H9 (cell line): ENCODE data around the gene TRNAU1AP. TPM values are rescaled to one million over a fixed set of nuclear protein-coding genes. Genes with fewer than 3 reads are reported as not detected.

Experiments
- DNase-seq: peaks from one replicate; pipeline ENCODE4 v3.0.0-alpha.2; 2017
- H2AFZ ChIP-seq: one replicate; pipeline ENCODE4 v1.6.1; 2013; ENCODE audit warnings: mild to moderate bottlenecking, low read length, control low read depth, moderate library complexity
- H2AK5ac ChIP-seq: 2 replicates; pipeline ENCODE4 v1.6.1; 2013; ENCODE audit warnings: low read length, control low read depth, mixed read lengths; ENCODE audit not compliant: insufficient read length
- H2BK120ac ChIP-seq: one replicate; pipeline ENCODE4 v1.6.1; 2013; ENCODE audit warnings: low read depth, mild to moderate bottlenecking, low read length, control low read depth, inconsistent platforms; ENCODE audit not compliant: poor library complexity, severe bottlenecking
- H2BK12ac ChIP-seq: 2 replicates; pipeline ENCODE4 v1.6.1; 2013; ENCODE audit warnings: low read length, control low read depth, mixed read lengths, low read depth; ENCODE audit not compliant: insufficient read length
- H2BK15ac ChIP-seq: 2 replicates; pipeline ENCODE4 v1.6.1; 2013; ENCODE audit warnings: low read depth, low read length, control low read depth
- H2BK20ac ChIP-seq: one replicate; pipeline ENCODE4 v1.6.1; 2013; ENCODE audit warnings: low read depth, mild to moderate bottlenecking, low read length, control low read depth, inconsistent platforms; ENCODE audit not compliant: poor library complexity, severe bottlenecking
- H2BK5ac ChIP-seq: 2 replicates; pipeline ENCODE4 v1.6.1; 2013; ENCODE audit warnings: low read length, control low read depth, mixed read lengths; ENCODE audit not compliant: insufficient read length
- H3K14ac ChIP-seq: 2 replicates; pipeline ENCODE4 v1.6.1; 2013; ENCODE audit warnings: low read length, control low read depth; ENCODE audit not compliant: insufficient read depth
- H3K18ac ChIP-seq: 2 replicates; pipeline ENCODE4 v1.6.1; 2013; ENCODE audit warnings: low read depth, mild to moderate bottlenecking, mixed read lengths, low read length, control low read depth; ENCODE audit not compliant: insufficient read length
- H3K23ac ChIP-seq: 2 replicates; pipeline ENCODE4 v1.6.1; 2013; ENCODE audit warnings: low read length, control low read depth, mixed read lengths, low read depth; ENCODE audit not compliant: insufficient read length
- H3K23me2 ChIP-seq: 2 replicates; pipeline ENCODE4 v1.6.1; 2013; ENCODE audit warnings: low read depth, mild to moderate bottlenecking, mixed read lengths, low read length, control low read depth; ENCODE audit not compliant: insufficient read length, poor library complexity, severe bottlenecking
- H3K27ac ChIP-seq: 2 replicates; pipeline ENCODE4 v1.5.1; 2013; ENCODE audit warnings: low read length, control low read depth, mixed read lengths, low read depth; ENCODE audit not compliant: insufficient read length
- H3K27me3 ChIP-seq: 2 replicates; pipeline ENCODE4 v1.6.1; 2013; ENCODE audit warnings: low read length, control low read depth, inconsistent platforms; ENCODE audit not compliant: insufficient read depth
- H3K4ac ChIP-seq: 2 replicates; pipeline ENCODE4 v1.6.1; 2013; ENCODE audit warnings: low read depth, mild to moderate bottlenecking, control low read depth, inconsistent platforms, low read length, moderate library complexity
- H3K4me1 ChIP-seq: 2 replicates; pipeline ENCODE4 v1.6.1; 2013; ENCODE audit warnings: low read length, control low read depth, inconsistent platforms; ENCODE audit not compliant: insufficient read depth
- H3K4me2 ChIP-seq: 2 replicates; pipeline ENCODE4 v1.6.1; 2013; ENCODE audit warnings: low read length, control low read depth, mixed read lengths; ENCODE audit not compliant: insufficient read length, insufficient read depth
- H3K56ac ChIP-seq: 2 replicates; pipeline ENCODE4 v1.6.1; 2013; ENCODE audit warnings: low read depth, mild to moderate bottlenecking, mixed read lengths, low read length, control low read depth; ENCODE audit not compliant: insufficient read length
- H3K79me1 ChIP-seq: 2 replicates; pipeline ENCODE4 v1.6.1; 2013; ENCODE audit warnings: low read depth, mild to moderate bottlenecking, moderate library complexity, low read length, control low read depth, inconsistent platforms; ENCODE audit not compliant: insufficient read depth, poor library complexity, severe bottlenecking
- H3K79me2 ChIP-seq: 2 replicates; pipeline ENCODE4 v1.6.1; 2013; ENCODE audit warnings: low read length, control low read depth, inconsistent platforms; ENCODE audit not compliant: insufficient read depth
- H3K9ac ChIP-seq: 2 replicates; pipeline ENCODE4 v1.6.1; 2013; ENCODE audit warnings: low read length, control low read depth, mixed read lengths; ENCODE audit not compliant: insufficient read length; ENCODE audit errors: extremely low read depth
- H3K9me3 ChIP-seq: one replicate; pipeline ENCODE4 v1.6.1; 2013; ENCODE audit warnings: low read depth, low read length, inconsistent platforms; ENCODE audit not compliant: control insufficient read depth
- H3T11ph ChIP-seq: one replicate; pipeline ENCODE4 v1.6.1; 2013; ENCODE audit warnings: mild to moderate bottlenecking, low read length, control low read depth, inconsistent platforms
- H4K20me1 ChIP-seq: one replicate; pipeline ENCODE4 v1.6.1; 2013; ENCODE audit not compliant: control insufficient read depth, insufficient read length, insufficient read depth
- H4K5ac ChIP-seq: 2 replicates; pipeline ENCODE4 v1.6.1; 2013; ENCODE audit warnings: low read depth, mild to moderate bottlenecking, mixed read lengths, low read length, control low read depth; ENCODE audit not compliant: insufficient read length
- H4K8ac ChIP-seq: replicated peaks from 2 replicates; pipeline ENCODE4 v1.6.1; 2013; ENCODE audit warnings: low read length, control low read depth, mixed read lengths, low read depth; ENCODE audit not compliant: insufficient read length
- H4K91ac ChIP-seq: 2 replicates; pipeline ENCODE4 v1.6.1; 2013; ENCODE audit warnings: low read depth, mild to moderate bottlenecking, moderate library complexity, mixed read lengths, low read length, control low read depth; ENCODE audit not compliant: insufficient read length
- H3K27ac Mint-ChIP-seq, 3 experiments: 2 replicates in 2 of 3; 3 replicates in 1 of 3; pipeline ENCODE4 v1.8.0; 2020 to 2021; ENCODE audit warnings: mixed read lengths in 3 of 3, mild to moderate bottlenecking in 1 of 3, moderate library complexity in 1 of 3
- H3K27me3 Mint-ChIP-seq: 2 replicates; pipeline ENCODE4 v1.8.0; 2021; ENCODE audit warnings: low read depth, mild to moderate bottlenecking, moderate library complexity, mixed read lengths
- H3K36me3 Mint-ChIP-seq, 3 experiments: 2 replicates in 2 of 3; 3 replicates in 1 of 3; pipeline ENCODE4 v1.8.0; 2020 to 2021; ENCODE audit warnings: low read depth in 3 of 3, mixed read lengths in 3 of 3; ENCODE audit not compliant: insufficient read depth in 1 of 3
- H3K4me1 Mint-ChIP-seq, 2 experiments: 2 replicates each; pipeline ENCODE4 v1.8.0; 2020; ENCODE audit warnings: mixed read lengths in 2 of 2
- H3K4me3 Mint-ChIP-seq, 2 experiments: 2 replicates in 1 of 2; 3 replicates in 1 of 2; pipeline ENCODE4 v1.8.0; 2020 to 2021; ENCODE audit warnings: mild to moderate bottlenecking in 2 of 2, mixed read lengths in 2 of 2, moderate library complexity in 1 of 2
- H3K9me3 Mint-ChIP-seq, 2 experiments: 2 replicates in 1 of 2; 3 replicates in 1 of 2; pipeline ENCODE4 v1.8.0; 2020; ENCODE audit warnings: mild to moderate bottlenecking in 2 of 2, mixed read lengths in 2 of 2, moderate library complexity in 1 of 2
- CTCF ChIP-seq: fragments of 200-600 bp; sonication (generic); conservative IDR thresholded peaks from 3 replicates; pipeline ENCODE4 v1.8.0; 2021; ENCODE audit warnings: antibody characterized with exemption, mild to moderate bottlenecking
- WGBS: extraction: QIAGEN DNeasy Blood & Tissue Kit; methylation state at CpG from one replicate; pipeline ENCODE4 v1.1.7; 2013; ENCODE audit warnings: missing lambda C conversion rate, low lambda C conversion rate, mixed read lengths; ENCODE audit not compliant: insufficient read length; ENCODE audit errors: extremely low coverage; 5-methylcytosine and 5-hydroxymethylcytosine counted together
- total RNA-seq: library from RNA; stranded (reverse); gene quantifications from 2 replicates; pipeline ENCODE4 v1.2.1, GENCODE V29; 2021

Gene TRNAU1AP
- total RNA-seq, 1 experiment from 2014 or later, result 45.0 TPM

DNA sequence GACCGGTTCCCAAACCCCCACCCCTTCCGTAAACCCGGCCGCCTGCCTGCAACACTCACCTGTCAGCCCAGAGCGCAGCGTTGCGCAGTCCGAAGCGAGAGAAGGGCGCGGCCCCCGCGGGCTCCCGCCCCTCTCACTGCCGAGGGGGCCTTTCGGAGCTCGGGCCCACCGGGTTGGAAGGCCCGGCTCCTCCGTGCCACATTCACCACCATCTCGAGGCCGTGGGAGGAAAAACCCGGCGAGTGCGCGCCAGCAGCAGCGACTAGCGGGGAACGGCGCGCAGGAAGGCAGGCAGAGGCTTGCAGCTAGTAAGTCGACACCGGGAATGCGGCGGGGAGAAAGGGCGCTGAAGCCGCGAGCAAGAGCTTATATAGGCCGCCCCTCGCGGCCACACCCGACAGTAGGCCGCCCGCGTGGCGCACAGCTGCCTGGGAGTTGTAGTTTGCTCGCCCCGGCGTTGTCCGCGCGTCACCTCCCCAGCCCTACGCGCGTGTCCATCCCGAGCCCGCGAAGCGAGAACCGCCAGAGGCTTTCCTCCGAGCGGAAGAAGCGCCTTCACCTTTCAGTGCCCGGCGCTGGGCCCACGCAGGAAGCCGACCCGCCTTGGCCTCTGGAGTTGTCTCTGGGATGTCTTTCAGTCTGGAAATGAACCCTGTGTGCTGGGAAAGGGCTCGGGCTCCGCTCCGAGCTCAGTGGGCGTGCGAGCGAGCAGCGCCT is 28.8 kb downstream of the TRNAU1AP start:
- Histone ChIP-seq H4K20me1 (no peaks in the 10 kb centered on the region), H3K4ac (no peak overlapping the region), H3K79me2 (peaks cover 16% of the 10 kb centered on the region; the same call in 1 of the 2 replicates), H3K27ac (no peak overlapping the region), H4K8ac (no peak overlapping the region), H3K4me2 (peak overlapping the region; percentile 98), H3K27me3 (no peaks in the 10 kb centered on the region), H3T11ph (no peak overlapping the region), H2BK12ac (no peak overlapping the region), H4K5ac (no peak overlapping the region), H3K79me1 (no peaks in the 10 kb centered on the region), H3K4me1 (no peaks in the 10 kb centered on the region), H3K23ac (no peak overlapping the region), H2BK20ac (no peak overlapping the region), H3K18ac (no peak overlapping the region), H2AK5ac (no peak overlapping the region), H3K23me2 (peaks cover 17% of the 10 kb centered on the region), H2BK120ac (no peak overlapping the region), H3K9me3 (no peaks in the 10 kb centered on the region), H4K91ac (no peak overlapping the region), H2BK15ac (no peak overlapping the region), H2BK5ac (no peak overlapping the region), H2AFZ (no peak overlapping the region), H3K9ac (peak overlapping the region; percentile 66), H3K14ac (no peak overlapping the region), H3K56ac (no peak overlapping the region)
- peak; percentile 94 for DNase-seq
- H3K4me3 Mint-ChIP-seq, result peak overlapping the region; percentile 90 to 96
- no peaks in the 10 kb centered on the region; a peak in 1 of 5 replicates for H3K9me3 Mint-ChIP-seq
- peaks cover 25 to 28% of the 10 kb centered on the region in 2 experiments for H3K4me1 Mint-ChIP-seq
- peaks cover 30 to 44% (median 38%) of the 10 kb centered on the region in 3 experiments for H3K36me3 Mint-ChIP-seq
- peak overlapping the region in 2 of 3 experiments; percentile 66 to 95; a peak in 5 of 7 replicates for H3K27ac Mint-ChIP-seq
- no peak for TF ChIP-seq CTCF
- 0 out of 2 replicates have a peak, but pooled peaks cover 3% of the 10 kb centered on the region for H3K27me3 Mint-ChIP-seq
- WGBS, result no CpG with 5 or more reads among the region's 75 CpGs
